IPS-15b (cell line): Measurements from ENCODE around the gene GRIK1.

Experiments
- H3K27me3 ChIP-seq: one replicate; pipeline ENCODE4 v1.6.1; 2013; ENCODE audit warnings: low read length; ENCODE audit not compliant: control insufficient read depth, insufficient read depth
- H3K36me3 ChIP-seq: one replicate; pipeline ENCODE4 v1.6.1; 2013; ENCODE audit warnings: low read length; ENCODE audit not compliant: control insufficient read depth, insufficient read depth
- H3K4me1 ChIP-seq: one replicate; pipeline ENCODE4 v1.6.1; 2013; ENCODE audit warnings: mild to moderate bottlenecking, low read length; ENCODE audit not compliant: control insufficient read depth, insufficient read depth
- H3K4me3 ChIP-seq: one replicate; pipeline ENCODE4 v1.5.1; 2013; ENCODE audit warnings: low read depth, low read length
- H3K9ac ChIP-seq: one replicate; pipeline ENCODE4 v1.6.1; 2013; ENCODE audit warnings: low read depth, mild to moderate bottlenecking, low read length
- H3K9me3 ChIP-seq: one replicate; pipeline ENCODE4 v1.6.1; 2013; ENCODE audit warnings: mild to moderate bottlenecking, low read length; ENCODE audit not compliant: control insufficient read depth, insufficient read depth

Gene GRIK1

DNA sequence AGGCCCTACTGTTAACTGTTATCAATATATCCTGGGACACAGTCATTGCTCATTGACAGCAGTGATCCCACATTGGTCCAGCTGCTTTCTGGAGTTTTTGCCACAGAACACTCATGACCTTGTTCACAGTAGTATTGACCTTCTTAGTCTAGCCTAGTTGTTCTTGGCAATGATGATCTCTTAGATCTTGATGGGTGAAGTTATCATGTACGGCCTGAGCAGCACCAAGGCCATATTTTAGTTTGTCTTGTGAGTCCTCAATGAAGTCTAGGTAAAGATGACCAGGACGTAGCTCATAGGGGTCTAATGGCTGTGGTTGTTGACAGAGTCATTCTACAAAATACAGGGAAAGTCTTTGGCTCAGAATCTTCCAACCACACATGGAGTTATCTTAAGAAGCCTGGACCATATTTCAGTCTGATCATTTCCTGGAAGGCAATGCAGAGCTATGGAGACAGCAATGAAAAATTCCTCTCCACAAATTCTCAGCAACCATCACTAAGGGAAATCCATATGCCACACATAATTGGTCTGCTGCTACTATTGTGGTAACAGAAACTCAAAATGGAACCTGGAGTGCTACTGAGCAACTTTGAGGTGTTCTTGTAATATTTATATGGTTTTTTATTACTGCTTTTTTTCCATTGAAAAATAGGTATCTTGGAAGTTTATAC is 279.6 kb downstream of the GRIK1 start:
- no peaks in the 10 kb centered on the region for H3K4me1 ChIP-seq
- no peaks in the 10 kb centered on the region for H3K9me3 ChIP-seq
- H3K4me3 ChIP-seq, result no peak overlapping the region
- H3K27me3 ChIP-seq, result no peaks in the 10 kb centered on the region
- no peaks in the 10 kb centered on the region for H3K36me3 ChIP-seq
- no peak overlapping the region for H3K9ac ChIP-seq

DNA sequence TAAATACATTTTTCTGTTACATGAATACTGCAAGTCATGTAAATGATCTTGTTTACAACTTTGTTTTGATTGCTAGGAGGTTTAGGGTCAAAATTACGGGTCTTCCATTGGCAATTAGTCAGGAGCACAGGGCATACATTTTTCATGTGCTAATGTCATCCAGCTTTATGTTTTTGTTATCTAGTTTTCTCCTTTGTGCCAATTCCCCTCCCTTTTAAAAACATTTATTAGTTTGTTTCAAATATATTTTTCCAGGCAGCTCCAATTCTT is 280.9 kb downstream of the GRIK1 start:
- no peaks in the 10 kb centered on the region for H3K36me3 ChIP-seq
- no peaks in the 10 kb centered on the region for H3K27me3 ChIP-seq
- no peak overlapping the region for H3K4me3 ChIP-seq
- no peak overlapping the region for H3K9ac ChIP-seq
- H3K9me3 ChIP-seq, result no peaks in the 10 kb centered on the region
- no peaks in the 10 kb centered on the region for H3K4me1 ChIP-seq

DNA sequence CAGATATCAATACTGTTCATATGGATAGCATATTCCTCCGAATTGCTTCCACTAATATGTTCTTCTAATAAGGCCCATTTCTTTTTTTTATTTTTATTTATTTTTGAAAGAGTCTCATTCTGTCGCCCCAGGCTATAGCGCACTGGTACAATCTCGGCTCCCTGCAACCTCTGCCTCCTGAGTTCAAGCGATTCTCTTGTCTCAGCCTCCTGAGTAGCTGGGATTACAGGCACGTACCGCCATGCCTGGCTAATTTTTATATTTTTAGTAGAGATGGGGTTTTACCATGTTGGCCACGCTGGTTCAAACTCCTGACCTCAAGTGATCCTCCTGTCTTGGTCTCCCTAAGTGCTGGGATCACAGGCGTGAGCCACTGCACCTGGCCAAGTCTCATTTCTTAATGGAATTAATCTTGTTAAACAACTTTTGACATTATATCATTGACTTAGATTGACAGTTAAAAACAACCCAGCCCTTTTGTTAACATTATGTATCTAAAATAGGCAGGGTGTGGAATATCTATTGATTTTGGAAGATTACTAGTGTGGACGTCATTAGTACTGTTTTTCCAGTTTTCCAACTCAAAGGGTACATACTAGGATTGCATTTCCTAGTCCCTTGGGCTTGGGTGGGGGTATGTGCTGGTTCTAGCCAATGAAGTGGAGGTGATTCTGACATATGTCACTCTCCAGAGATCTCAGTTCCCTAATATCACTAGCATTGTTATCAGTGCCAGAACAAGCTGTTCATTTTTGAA is 281.4 kb downstream of the GRIK1 start:
- no peak overlapping the region for H3K9ac ChIP-seq
- H3K27me3 ChIP-seq, result no peaks in the 10 kb centered on the region
- H3K36me3 ChIP-seq, result no peaks in the 10 kb centered on the region
- H3K9me3 ChIP-seq, result no peaks in the 10 kb centered on the region
- no peak overlapping the region for H3K4me3 ChIP-seq
- no peaks in the 10 kb centered on the region for H3K4me1 ChIP-seq

DNA sequence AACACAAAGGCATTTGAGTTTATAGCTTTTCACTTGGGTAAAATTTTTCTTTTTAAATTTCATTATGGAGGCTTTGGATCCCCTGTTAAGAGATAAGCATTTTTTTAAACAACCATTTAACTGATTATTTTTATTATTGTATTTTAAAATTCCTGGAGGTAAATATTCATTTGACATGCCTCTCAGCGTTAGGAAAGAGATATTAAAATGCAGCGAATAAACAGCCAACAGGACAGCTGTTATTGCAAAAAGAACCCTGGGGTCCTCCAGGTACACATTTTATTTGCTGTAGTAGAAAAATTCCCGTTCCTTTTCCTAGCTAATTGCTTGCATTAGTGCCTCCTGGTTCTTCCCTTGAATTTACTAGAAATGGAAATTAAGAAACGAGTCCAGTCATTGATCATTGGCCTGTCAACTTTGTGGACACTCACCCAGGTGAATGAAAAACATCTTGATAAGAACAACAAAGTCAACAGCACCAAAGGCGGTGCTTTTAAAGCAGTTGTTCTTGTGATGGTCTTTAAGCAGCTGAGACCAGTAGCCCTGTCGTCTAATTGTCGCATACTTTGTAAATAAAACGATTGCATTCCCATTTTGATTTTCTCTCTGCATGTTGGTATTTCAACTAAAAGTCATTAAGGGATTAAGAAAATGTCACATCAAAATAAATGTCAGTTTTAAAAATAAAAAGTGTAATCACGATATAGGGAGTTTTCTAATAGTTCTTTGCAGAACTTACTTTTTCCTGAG is 282.4 kb downstream of the GRIK1 start:
- Histone ChIP-seq H3K9me3 (no peaks in the 10 kb centered on the region), H3K4me3 (no peak overlapping the region), H3K9ac (no peak overlapping the region), H3K4me1 (no peaks in the 10 kb centered on the region), H3K36me3 (no peaks in the 10 kb centered on the region), H3K27me3 (no peaks in the 10 kb centered on the region)

DNA sequence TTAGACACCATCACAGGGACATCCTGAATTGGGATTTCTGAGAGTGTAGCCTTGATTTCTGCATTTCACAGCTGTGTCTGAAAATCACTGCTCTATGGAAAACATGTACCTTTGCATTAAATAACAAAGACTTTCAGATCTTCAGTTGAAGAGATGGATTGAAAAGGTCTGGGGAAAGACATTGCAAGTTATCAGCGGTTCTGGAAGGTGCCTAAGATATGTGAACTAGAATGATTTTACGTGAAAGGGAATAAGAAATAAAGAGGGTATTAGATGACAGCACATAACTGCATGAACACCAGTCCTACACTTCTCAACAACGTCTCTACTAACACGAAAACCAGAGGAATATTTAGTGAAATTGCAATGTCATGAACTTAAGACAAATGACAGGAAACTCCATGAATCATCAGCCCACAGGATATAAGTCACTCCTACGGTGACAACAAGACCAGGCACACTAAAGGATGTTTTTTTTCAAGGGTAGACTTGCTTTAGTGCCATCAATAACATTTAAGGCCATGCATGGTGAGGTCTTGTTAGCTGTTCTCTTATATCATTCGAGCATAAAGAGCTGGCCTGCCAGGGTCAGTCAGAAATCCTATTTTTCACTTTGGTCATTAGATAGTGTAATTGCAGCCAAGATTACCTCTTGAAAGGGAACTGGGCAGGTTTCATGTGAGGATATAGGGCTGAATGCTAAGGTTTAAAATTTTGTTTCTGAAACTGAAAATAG is 283.1 kb downstream of the GRIK1 start:
- H3K36me3 ChIP-seq, result no peaks in the 10 kb centered on the region
- H3K4me1 ChIP-seq, result no peaks in the 10 kb centered on the region
- no peak overlapping the region for H3K9ac ChIP-seq
- H3K4me3 ChIP-seq, result no peak overlapping the region
- H3K9me3 ChIP-seq, result no peaks in the 10 kb centered on the region
- no peaks in the 10 kb centered on the region for H3K27me3 ChIP-seq

DNA sequence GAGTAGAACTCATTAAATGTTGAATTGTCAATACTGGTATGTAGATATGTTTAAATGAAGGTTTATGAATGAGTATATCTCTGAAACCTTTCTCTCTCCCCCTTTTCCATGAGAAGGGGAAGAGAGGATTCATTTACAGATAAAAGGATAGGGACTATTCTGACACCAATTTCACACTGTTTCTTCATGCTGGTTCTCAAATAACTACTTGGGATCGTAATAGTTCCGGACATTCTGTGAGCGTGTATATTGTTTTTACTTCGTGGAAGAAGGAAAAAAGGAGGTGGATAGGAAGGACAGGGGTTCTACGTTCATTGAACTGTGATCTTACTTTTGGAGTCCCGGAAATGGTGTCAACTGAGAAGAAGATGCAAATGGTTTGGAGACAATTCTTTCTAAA is 284.2 kb downstream of the GRIK1 start:
- no peaks in the 10 kb centered on the region for H3K27me3 ChIP-seq

DNA sequence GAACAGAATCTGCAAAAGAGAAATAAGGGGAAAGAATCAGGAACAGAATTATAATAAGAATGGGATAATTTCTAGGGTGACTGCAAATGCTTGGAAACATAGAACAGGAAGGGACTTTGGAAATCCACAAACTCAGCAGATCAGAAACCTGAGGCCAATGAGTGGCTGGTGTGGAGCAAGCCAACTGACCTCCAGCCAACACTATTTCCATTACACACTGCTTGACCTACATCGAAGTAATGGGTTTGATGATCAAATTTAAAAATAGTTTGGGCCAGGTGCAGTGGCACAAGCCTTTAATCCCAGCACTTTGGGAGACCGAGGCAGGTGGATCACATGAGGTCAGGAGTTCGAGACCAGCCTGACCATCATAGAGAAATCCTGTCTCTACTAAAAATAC is 284.9 kb downstream of the GRIK1 start:
- Histone ChIP-seq H3K9me3 (no peaks in the 10 kb centered on the region), H3K4me1 (no peaks in the 10 kb centered on the region), H3K27me3 (no peaks in the 10 kb centered on the region), H3K9ac (no peak overlapping the region), H3K36me3 (no peaks in the 10 kb centered on the region), H3K4me3 (no peak overlapping the region)

More for the DNA sequence above, 284.2 kb downstream of the GRIK1 start:
- Histone ChIP-seq H3K9ac (no peak overlapping the region), H3K4me3 (no peak overlapping the region), H3K9me3 (no peaks in the 10 kb centered on the region), H3K36me3 (no peaks in the 10 kb centered on the region), H3K4me1 (no peaks in the 10 kb centered on the region)

DNA sequence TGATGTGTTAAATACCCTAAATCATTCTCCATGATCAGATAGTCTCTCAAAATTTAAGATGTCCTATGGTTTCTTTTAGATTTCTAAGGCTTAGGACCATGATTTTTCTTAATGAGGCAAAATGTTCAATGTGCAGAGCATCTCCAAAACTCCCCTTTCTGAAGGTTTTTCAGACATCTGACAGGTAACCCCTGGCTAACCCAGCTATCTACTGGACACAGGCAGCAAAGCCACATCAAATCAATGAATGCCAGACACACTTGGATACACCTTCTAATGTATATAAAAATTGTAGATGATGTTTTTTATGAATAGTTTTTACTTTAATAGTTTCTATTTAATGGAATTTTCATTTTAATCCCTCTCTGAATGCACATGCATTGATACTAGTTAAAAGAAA is 285.6 kb downstream of the GRIK1 start:
- H3K36me3 ChIP-seq, result no peaks in the 10 kb centered on the region
- no peak overlapping the region for H3K4me3 ChIP-seq
- H3K9me3 ChIP-seq, result no peaks in the 10 kb centered on the region
- H3K27me3 ChIP-seq, result no peaks in the 10 kb centered on the region
- no peak overlapping the region for H3K9ac ChIP-seq
- H3K4me1 ChIP-seq, result no peaks in the 10 kb centered on the region

DNA sequence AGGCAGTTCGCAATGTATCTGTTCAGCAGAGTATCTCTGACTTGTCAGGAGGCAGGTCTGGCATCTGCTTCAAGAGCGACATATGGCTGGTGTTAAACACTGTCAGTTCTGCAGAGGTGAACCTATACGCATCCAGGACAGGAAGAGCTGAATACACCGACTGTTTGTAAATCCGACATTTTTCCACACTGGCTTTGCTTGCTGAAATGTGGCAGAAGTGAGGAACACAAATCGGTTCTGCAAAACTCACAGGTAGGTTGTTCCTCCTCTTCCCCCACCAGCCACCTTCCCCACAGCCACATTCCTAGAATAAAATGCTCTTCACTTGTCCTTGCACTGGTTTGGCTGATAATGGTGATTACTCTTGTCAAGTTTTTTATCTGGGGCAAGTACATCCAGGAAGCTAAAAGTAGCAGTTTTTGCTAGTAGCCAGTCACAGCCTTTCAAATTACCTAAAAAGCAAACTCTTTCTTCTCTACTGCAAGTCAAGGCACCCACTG is 289.2 kb downstream of the GRIK1 start:
- H3K4me1 ChIP-seq, result no peaks in the 10 kb centered on the region
- no peak overlapping the region for H3K9ac ChIP-seq
- no peak overlapping the region for H3K4me3 ChIP-seq
- no peaks in the 10 kb centered on the region for H3K9me3 ChIP-seq
- no peaks in the 10 kb centered on the region for H3K27me3 ChIP-seq
- H3K36me3 ChIP-seq, result no peaks in the 10 kb centered on the region

DNA sequence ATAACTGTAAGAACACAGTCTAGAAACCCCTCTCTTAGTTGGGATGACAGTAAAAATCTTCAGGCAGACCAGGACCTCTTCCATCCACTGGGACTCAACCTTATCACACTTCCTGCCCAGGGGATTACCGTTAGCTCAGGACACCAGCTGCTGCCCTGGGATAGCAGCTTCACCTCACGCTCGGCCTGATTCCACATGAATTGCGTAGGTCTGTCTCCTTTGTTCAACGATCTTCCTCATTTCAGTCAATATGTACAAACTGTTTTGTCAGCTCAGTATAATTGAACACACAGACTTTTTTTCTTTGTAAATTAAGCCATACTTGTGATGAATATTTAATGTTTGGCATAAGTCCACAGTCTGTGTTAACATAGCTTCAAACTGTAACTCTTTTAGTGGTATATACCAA is 290.4 kb downstream of the GRIK1 start:
- Histone ChIP-seq H3K9me3 (no peaks in the 10 kb centered on the region), H3K36me3 (no peaks in the 10 kb centered on the region), H3K4me3 (no peak overlapping the region), H3K27me3 (no peaks in the 10 kb centered on the region), H3K9ac (no peak overlapping the region), H3K4me1 (no peaks in the 10 kb centered on the region)

DNA sequence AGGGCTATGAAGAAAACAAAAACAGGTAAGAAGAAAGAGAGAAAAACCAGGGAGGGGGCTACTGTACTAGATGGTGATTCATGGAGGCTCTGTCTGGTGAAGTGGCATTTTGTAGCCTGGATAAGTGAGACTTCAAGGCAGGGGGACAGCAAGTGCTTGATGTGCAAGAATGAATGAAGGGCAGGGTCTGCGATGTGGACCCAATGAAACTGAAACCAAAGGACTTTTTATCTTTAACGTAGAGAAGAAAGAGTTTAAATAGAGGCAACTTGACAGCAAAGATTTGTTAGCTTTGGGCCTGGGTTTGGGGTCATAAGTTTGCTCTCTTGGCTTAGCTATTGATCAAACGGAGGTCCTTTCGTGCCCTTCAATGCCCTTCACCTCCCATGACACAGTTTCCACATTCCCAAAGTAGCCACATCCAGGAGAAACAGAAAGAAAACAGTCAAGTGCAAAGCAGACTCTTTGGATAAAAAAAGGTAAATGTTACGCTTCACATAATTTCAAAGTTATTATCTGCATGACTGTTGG is 291.0 kb downstream of the GRIK1 start:
- H3K36me3 ChIP-seq, result no peaks in the 10 kb centered on the region
- no peak overlapping the region for H3K4me3 ChIP-seq

More for the DNA sequence above, 291.0 kb downstream of the GRIK1 start:
- H3K4me1 ChIP-seq, result no peaks in the 10 kb centered on the region
- H3K9me3 ChIP-seq, result no peaks in the 10 kb centered on the region
- no peaks in the 10 kb centered on the region for H3K27me3 ChIP-seq
- no peak overlapping the region for H3K9ac ChIP-seq
